GM12875 (cell line): ENCODE results near the gene IFT57.

Experiments
- H3K4me3 ChIP-seq: one replicate; pipeline ENCODE4 v1.5.1; 2011; ENCODE audit warnings: low read depth, low read length, control low read depth
- TF ChIP-seq, protein P1 (sequence below): IDR thresholded peaks from 2 replicates; pipeline ENCODE4 v1.5.1; 2011; ENCODE audit warnings: low read depth, mild to moderate bottlenecking, control low read depth, inconsistent platforms, low read length, moderate library complexity, borderline replicate concordance; ENCODE audit not compliant: insufficient read depth

IFT57 gene

DNA sequence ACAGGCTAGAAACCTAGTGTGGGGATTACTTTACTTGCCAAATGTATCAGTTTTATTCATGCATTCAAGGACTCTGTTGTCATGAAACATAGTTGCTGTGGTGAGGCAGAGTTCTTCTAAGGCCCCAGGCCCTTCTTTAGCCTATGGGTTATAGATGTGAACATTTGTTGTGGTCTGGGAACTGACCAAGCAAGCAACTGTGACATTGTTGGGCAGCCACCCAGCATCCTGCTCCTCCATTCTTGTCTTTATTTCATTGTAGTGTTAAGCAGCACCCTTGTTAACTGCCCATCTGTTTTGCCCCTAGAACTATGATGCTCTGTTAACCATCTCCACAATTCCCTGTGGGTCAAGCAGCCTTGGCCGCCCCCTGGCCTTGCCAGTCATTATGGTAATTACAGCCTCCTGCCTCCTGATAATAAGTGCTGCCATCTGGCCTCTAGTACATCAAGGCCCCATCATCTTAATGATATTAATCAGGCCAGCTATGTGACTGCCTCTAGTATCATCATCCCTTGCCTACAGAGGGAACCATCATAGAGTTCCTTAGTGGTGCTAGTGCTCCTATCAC lies 12.2 kb upstream of the IFT57 start:
- TF ChIP-seq, protein P1, sequence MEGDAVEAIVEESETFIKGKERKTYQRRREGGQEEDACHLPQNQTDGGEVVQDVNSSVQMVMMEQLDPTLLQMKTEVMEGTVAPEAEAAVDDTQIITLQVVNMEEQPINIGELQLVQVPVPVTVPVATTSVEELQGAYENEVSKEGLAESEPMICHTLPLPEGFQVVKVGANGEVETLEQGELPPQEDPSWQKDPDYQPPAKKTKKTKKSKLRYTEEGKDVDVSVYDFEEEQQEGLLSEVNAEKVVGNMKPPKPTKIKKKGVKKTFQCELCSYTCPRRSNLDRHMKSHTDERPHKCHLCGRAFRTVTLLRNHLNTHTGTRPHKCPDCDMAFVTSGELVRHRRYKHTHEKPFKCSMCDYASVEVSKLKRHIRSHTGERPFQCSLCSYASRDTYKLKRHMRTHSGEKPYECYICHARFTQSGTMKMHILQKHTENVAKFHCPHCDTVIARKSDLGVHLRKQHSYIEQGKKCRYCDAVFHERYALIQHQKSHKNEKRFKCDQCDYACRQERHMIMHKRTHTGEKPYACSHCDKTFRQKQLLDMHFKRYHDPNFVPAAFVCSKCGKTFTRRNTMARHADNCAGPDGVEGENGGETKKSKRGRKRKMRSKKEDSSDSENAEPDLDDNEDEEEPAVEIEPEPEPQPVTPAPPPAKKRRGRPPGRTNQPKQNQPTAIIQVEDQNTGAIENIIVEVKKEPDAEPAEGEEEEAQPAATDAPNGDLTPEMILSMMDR: no peak
- H3K4me3 ChIP-seq: no peak overlapping the region

DNA sequence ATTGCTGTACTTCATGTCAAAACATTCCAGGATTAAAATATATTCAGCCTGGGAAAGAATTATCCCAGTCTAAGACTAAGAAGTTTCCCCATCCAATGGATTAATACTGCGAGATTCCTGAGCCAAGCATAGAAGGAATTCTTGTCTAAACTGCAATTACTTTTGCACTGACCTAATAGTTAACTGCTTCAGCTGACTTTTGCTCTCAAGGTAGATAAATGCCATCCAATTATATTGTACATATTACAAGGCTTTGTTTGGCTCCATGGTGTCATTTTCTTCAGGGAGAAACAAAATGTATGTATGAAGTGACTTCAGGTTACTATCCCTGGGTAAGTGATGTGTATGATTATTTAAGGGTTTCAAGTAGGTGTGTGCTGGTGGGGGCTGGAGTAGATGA lies 6.1 kb upstream of the IFT57 start:
- TF ChIP-seq, protein P1: no peak
- no peak overlapping the region for H3K4me3 ChIP-seq

DNA sequence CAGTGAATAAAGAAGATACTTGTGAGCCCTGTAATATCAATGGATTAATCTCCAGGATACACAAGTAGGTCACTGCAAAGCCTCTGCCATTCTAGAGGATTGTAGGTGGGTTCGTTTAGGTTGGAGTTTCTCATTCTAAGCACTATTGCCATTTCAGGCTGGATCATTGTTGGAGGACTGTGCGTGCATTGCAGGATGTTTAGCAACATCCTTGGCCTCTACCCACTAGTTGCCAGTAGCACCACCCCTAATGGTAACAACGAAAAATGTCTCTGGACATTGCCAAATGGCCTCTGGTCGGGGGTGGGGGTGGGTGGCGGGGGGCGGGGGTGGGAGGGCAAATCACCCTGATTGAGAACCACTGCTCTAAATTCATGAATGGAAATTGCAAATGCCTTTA lies 4.9 kb upstream of the IFT57 start:
- TF ChIP-seq, protein P1: no peak
- H3K4me3 ChIP-seq: no peak overlapping the region

DNA sequence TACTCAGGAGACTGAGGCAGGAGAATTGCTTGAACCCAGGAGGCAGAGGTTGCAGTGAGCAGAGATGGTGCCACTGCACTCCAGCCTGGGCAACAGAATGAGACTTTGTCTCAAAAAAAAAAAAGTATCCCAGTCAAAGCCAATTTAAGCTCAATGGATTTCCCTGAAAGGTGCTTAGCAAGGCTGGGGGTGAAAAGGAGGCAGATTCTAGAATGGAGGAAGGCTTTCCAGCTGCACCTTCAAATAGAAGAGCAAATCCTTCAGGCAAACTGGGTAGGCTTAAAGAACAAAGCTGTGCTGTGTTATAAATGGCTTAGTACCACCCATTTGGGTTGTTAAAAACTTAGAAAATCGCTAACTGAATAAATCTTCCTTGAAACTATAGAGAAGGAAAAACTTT lies 3.0 kb upstream of the IFT57 start:
- TF ChIP-seq, protein P1: no peak
- H3K4me3 ChIP-seq: no peak overlapping the region

DNA sequence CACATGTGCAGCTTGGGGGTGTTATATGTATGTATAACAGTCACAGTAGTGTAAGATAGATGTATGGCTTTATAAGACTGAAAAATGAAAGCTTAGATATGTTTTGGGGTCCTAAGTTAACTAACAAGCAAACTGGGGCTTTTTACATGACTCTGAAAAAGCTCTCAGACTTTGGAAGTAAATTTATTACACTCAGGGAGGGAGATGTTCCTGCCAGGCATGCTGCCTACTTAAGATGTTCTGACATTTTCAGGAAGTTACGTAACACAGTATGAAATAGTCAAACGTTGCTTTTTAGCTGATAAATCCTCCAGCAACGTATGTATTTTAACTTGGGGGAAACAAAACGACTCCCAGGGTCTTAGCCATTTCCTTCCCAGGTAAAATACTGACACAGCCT lies 1.7 kb upstream of the IFT57 start:
- no peak overlapping the region for H3K4me3 ChIP-seq
- TF ChIP-seq, protein P1: no peak

DNA sequence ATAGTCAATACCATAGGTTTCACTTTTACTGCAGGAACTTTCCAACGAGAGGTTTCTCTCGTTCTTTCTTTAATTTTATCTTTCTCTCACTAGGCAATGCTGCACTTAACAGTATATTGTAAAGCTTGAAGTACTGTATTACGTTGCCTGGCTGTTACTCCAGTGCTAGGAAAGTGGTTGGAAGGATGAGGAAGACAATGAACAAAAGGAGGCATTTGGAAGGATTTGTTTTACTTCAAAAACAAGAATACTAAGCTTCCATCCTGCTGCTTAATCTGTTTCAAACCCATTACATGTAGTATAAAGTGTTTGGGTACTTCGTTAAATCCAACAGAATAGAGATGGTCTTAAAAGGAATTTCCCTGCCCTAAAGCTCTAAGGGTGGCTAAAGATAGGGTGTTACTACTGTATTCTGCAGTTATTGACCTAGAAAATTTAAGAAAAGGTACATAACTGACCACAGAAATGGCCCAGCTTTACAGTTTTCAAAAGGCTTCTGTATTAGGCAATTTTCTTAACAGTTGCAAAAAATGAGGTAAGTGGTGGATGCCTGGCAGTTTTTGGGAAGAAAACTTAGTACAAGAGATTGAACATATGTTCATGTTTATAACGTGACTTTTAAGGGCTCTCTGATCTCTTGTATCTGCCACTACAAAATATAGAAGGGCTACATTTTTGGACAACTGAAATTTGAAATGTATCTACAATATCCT lies 785 bp upstream of the IFT57 start:
- H3K4me3 ChIP-seq: peak overlapping the region; percentile 82

More for the DNA sequence above, 785 bp upstream of the IFT57 start:
- TF ChIP-seq, protein P1: no peak
